PFSK-1 (cell line): Measurements from ENCODE around the gene DDX24.

ENCODE experiments used
- FOXP2 ChIP-seq: optimal IDR thresholded peaks from 2 replicates; pipeline ENCODE3; 2011; ENCODE audit warnings: borderline replicate concordance, control low read depth, inconsistent platforms; ENCODE audit not compliant: insufficient read depth; ENCODE audit errors: extremely low read length, extremely low read depth
- POLR2AphosphoS5 ChIP-seq: IDR thresholded peaks from 2 replicates; pipeline ENCODE4 v1.6.1; 2012; ENCODE audit warnings: low read depth, mild to moderate bottlenecking, control low read depth, low read length, moderate library complexity

DNA sequence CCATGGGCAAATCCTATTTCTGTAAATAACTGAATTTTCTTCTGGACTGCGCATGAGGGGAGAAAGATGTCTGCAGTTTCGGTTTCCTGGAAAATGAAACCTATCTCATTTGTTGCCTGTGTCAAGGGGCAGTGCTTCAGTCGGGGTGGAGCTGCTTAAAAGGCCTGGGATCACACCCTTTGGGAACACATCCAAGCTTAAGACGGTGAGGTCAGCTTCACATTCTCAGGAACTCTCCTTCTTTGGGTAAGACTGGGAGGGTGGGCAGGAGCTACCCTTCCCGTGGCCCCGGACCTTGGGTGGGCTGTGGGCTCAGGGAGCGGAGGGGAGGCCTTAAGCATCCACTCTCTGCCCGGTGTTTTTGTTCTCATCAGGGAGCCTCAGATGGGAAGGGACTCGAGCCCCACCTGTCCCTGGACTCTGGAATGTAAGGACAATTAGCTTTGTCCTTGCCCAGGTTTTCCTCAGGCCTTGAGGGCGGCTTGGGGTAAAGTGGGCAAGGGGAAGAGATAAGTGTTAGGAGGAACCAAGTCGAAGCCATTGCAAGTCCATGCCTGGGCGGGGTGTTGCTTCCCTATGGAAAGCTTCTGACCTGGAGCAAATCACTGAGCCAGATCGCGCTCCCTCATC, 29.7 kb upstream of the DDX24 start, which contains the start of gene IFI27:
- TF ChIP-seq FOXP2 (no peak), POLR2AphosphoS5 (no peak)
